DND-41 (cell line): ENCODE data around the gene ERGIC3.

Source experiments
- CTCF ChIP-seq: IDR thresholded peaks from 2 replicates; pipeline ENCODE4 v1.5.1; 2012; ENCODE audit warnings: borderline replicate concordance, low read length, moderate library complexity, mild to moderate bottlenecking; ENCODE audit not compliant: poor library complexity, severe bottlenecking; ENCODE audit errors: extremely low read depth
- EZH2 ChIP-seq: IDR thresholded peaks from 3 replicates; pipeline ENCODE4 v1.6.1; 2012; ENCODE audit warnings: borderline replicate concordance, low read depth, mild to moderate bottlenecking, moderate library complexity, low read length, inconsistent platforms; ENCODE audit not compliant: severe bottlenecking

GRCh38 chr20:35497320-35497719 lies 44.6 kb upstream of the ERGIC3 start:
- TF ChIP-seq CTCF (no peak), EZH2 (no peak)
